COR-L47 (cell line): ENCODE data around the gene ZDHHC14.

Experiments used
- DNase-seq: peaks from one replicate; lab custom pipeline; 2025; lab: John Stamatoyannopoulos, UW

Gene ZDHHC14

GRCh38 chr6:157625111-157625510 lies 244.1 kb downstream of the ZDHHC14 start:
- DNase-seq, result no peak

GRCh38 chr6:157625764-157626163 lies 244.8 kb downstream of the ZDHHC14 start:
- DNase-seq, result no peak

- DNase-seq, result no peak
Observed at GRCh38 chr6:157627195-157627966, 246.4 kb downstream of the ZDHHC14 start.

GRCh38 chr6:157628463-157628862 lies 247.5 kb downstream of the ZDHHC14 start:
- no peak for DNase-seq

- no peak for DNase-seq
Observed at GRCh38 chr6:157629220-157629619, 248.2 kb downstream of the ZDHHC14 start.

- no peak for DNase-seq
Observed at GRCh38 chr6:157630463-157631080, 249.6 kb downstream of the ZDHHC14 start.

GRCh38 chr6:157631412-157631811 lies 250.4 kb downstream of the ZDHHC14 start:
- DNase-seq, result no peak

- DNase-seq, result no peak
Observed at GRCh38 chr6:157631838-157632614, 251.0 kb downstream of the ZDHHC14 start.

GRCh38 chr6:157632821-157633220 lies 251.8 kb downstream of the ZDHHC14 start:
- no peak for DNase-seq

GRCh38 chr6:157634546-157634945 lies 253.6 kb downstream of the ZDHHC14 start:
- no peak for DNase-seq

- DNase-seq, result no peak
Observed at GRCh38 chr6:157635388-157636244, 254.6 kb downstream of the ZDHHC14 start.

GRCh38 chr6:157637516-157637915 lies 256.5 kb downstream of the ZDHHC14 start:
- no peak for DNase-seq

- DNase-seq, result no peak
Observed at GRCh38 chr6:157637941-157638662, 257.1 kb downstream of the ZDHHC14 start.

- no peak for DNase-seq
Observed at GRCh38 chr6:157638779-157639178, 257.8 kb downstream of the ZDHHC14 start.

GRCh38 chr6:157640746-157641451 lies 259.9 kb downstream of the ZDHHC14 start:
- no peak for DNase-seq

GRCh38 chr6:157641837-157642236 lies 260.8 kb downstream of the ZDHHC14 start:
- DNase-seq, result no peak

GRCh38 chr6:157642736-157643135 lies 261.7 kb downstream of the ZDHHC14 start:
- DNase-seq, result no peak

GRCh38 chr6:157644043-157644810 lies 263.2 kb downstream of the ZDHHC14 start:
- DNase-seq, result no peak

GRCh38 chr6:157645201-157645795 lies 264.3 kb downstream of the ZDHHC14 start:
- no peak for DNase-seq
